HEK293T (cell line): Measurements from ENCODE around the gene PPP6R3.

ENCODE experiments used
- CTCF ChIA-PET: fragments of 350-600 bp; formaldehyde crosslinking; extraction: SDS; loops from one replicate; lab custom pipeline; 2021; ENCODE audit warnings: antibody characterized with exemption, inconsistent platforms; lab: Yijun Ruan, JAX
- POLR2A ChIA-PET: fragments of 350-600 bp; formaldehyde crosslinking; extraction: SDS; loops from one replicate; lab custom pipeline; 2020; ENCODE audit warnings: antibody characterized with exemption, inconsistent platforms; lab: Yijun Ruan, JAX
- DNase-seq: peaks from one replicate; pipeline ENCODE4 v3.0.0; 2012; ENCODE audit warnings: mixed read lengths; ENCODE audit errors: extremely low spot score
- ARNT ChIP-seq: fragments of 450-650 bp; IDR thresholded peaks from 2 replicates; pipeline ENCODE4 v1.6.1; 2017; ENCODE audit warnings: mild to moderate bottlenecking
- BHLHE40 ChIP-seq: fragments of 450-650 bp; IDR thresholded peaks from 2 replicates; pipeline ENCODE4 v1.6.1; 2016; ENCODE audit warnings: mild to moderate bottlenecking, moderate library complexity, borderline replicate concordance
- CTBP1 ChIP-seq: fragments of 450-650 bp; IDR thresholded peaks from 2 replicates; pipeline ENCODE4 v1.6.1; 2016; ENCODE audit warnings: borderline replicate concordance
- ELF4 ChIP-seq: fragments of 450-650 bp; IDR thresholded peaks from 2 replicates; pipeline ENCODE4 v1.6.1; 2017; ENCODE audit warnings: antibody characterized with exemption
- FOXA1 ChIP-seq: fragments of 450-650 bp; IDR thresholded peaks from 2 replicates; pipeline ENCODE4 v1.6.1; 2016; ENCODE audit warnings: mild to moderate bottlenecking
- FOXK2 ChIP-seq: fragments of 450-650 bp; IDR thresholded peaks from 2 replicates; pipeline ENCODE4 v1.6.1; 2016; ENCODE audit warnings: mild to moderate bottlenecking
- FOXM1 ChIP-seq: fragments of 450-650 bp; IDR thresholded peaks from 2 replicates; pipeline ENCODE4 v1.6.1; 2017; ENCODE audit warnings: mild to moderate bottlenecking, borderline replicate concordance
- HDGF ChIP-seq: fragments of 450-650 bp; IDR thresholded peaks from 2 replicates; pipeline ENCODE4 v1.6.1; 2017; ENCODE audit warnings: antibody characterized with exemption, borderline replicate concordance
- L3MBTL2 ChIP-seq: fragments of 450-650 bp; conservative IDR thresholded peaks from 2 replicates; pipeline ENCODE4 v1.6.1; 2016; ENCODE audit warnings: mild to moderate bottlenecking
- LEF1 ChIP-seq: fragments of 450-650 bp; IDR thresholded peaks from 2 replicates; pipeline ENCODE4 v1.6.1; 2017; ENCODE audit warnings: mild to moderate bottlenecking, borderline replicate concordance
- NFRKB ChIP-seq: fragments of 450-650 bp; IDR thresholded peaks from 2 replicates; pipeline ENCODE4 v1.6.1; 2016; ENCODE audit warnings: mild to moderate bottlenecking, moderate library complexity
- SP1 ChIP-seq: fragments of 450-650 bp; IDR thresholded peaks from 2 replicates; pipeline ENCODE4 v1.6.1; 2017
- SUZ12 ChIP-seq: fragments of 450-650 bp; IDR thresholded peaks from 2 replicates; pipeline ENCODE4 v1.6.1; 2016; ENCODE audit warnings: mild to moderate bottlenecking
- TARDBP ChIP-seq: fragments of 450-650 bp; IDR thresholded peaks from 2 replicates; pipeline ENCODE4 v1.6.1; 2016
- ZNF384 ChIP-seq: fragments of 450-650 bp; IDR thresholded peaks from 2 replicates; pipeline ENCODE4 v1.6.1; 2016
- TF ChIP-seq, protein P1 (sequence below): fragments of 450-650 bp; IDR thresholded peaks from 2 replicates; pipeline ENCODE4 v1.6.1; 2016

PPP6R3 gene

DNA sequence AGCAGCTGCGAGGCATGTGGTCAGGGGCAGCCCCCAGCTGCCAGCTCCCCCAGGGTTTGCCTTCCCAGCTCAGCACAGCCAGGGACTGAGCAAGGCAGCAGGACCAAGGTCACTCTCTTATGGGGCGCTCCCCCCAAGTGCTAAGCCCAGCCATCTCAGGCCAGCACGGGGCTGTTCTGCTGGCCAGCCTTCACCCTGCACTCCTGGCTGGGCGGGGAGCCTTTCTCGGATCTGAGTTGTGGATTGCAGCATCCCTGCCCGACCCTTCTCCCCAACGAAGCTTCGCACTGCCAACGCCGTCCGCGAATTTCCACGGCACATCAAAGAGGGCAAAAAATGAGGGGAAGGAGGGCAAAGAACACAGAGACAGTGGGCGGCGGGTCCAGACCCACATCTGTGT is 181.3 kb downstream of the PPP6R3 start:
- TF ChIP-seq FOXA1 (no peak), SUZ12 (no peak), SP1 (no peak), FOXK2 (no peak), LEF1 (no peak), ZNF384 (no peak), NFRKB (no peak), ARNT (no peak), FOXM1 (no peak), TARDBP (no peak), ELF4 (no peak)
- POLR2A ChIA-PET = no interaction called here
- CTCF ChIA-PET = interaction anchor here (0.9 kb wide), 1 partner anchor 9 kb away, joined by 3 read pairs; no protein-coding TSS in a partner anchor
- no peak for DNase-seq

DNA sequence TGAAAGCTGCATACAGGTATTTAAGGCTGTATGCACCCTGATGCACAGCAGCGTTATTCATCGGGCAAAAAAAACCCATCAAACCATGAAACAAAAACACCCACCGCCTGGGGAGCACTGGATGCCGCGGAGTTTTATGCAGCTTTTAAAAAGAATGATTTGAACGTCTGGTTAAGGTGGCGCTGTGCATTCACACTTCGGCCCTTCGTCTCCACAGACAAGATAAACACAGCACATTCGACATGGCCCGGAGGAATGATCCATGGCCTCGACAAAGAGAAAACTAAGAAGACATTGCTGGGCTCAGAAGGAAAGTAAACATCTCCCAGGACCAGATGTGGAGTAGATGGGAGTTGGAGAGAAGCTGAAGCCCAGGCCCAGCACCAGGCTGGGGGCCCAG is 183.0 kb downstream of the PPP6R3 start:
- POLR2A ChIA-PET = no interaction called here
- TF ChIP-seq ELF4 (no peak), CTBP1 (no peak), FOXA1 (no peak), L3MBTL2 (no peak), HDGF (no peak), ARNT (no peak), SP1 (no peak)
- no peak for DNase-seq
- CTCF ChIA-PET = interaction anchor here (0.6 to 1.5 kb wide), 4 partner anchors 9 to 155 kb away, joined by 4 to 7 read pairs (median 4); no protein-coding TSS in a partner anchor

DNA sequence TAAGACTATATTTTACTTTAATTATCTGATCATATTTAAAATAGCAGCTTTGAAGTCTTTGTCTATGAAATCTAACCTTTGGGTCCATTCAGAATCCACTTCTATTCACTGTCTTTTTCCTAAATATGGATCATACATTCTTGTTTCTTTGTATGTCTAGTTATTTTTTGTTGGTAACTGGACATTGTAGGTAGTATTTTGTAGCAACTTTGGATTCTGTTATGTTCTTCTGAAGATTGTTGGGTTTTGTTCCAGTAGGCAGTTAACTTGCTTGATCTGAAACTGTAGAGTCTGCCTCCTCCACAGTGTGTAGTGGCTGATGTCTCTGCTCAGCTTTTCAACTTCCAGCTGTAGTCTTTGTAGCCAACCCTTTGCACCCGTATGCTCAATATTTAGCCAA is 186.3 kb downstream of the PPP6R3 start:
- CTCF ChIA-PET = no interaction called here
- no peak for DNase-seq
- TF ChIP-seq FOXM1 (no peak), NFRKB (no peak), FOXA1 (no peak), SP1 (no peak), CTBP1 (no peak), ELF4 (no peak)
- POLR2A ChIA-PET = no interaction called here

DNA sequence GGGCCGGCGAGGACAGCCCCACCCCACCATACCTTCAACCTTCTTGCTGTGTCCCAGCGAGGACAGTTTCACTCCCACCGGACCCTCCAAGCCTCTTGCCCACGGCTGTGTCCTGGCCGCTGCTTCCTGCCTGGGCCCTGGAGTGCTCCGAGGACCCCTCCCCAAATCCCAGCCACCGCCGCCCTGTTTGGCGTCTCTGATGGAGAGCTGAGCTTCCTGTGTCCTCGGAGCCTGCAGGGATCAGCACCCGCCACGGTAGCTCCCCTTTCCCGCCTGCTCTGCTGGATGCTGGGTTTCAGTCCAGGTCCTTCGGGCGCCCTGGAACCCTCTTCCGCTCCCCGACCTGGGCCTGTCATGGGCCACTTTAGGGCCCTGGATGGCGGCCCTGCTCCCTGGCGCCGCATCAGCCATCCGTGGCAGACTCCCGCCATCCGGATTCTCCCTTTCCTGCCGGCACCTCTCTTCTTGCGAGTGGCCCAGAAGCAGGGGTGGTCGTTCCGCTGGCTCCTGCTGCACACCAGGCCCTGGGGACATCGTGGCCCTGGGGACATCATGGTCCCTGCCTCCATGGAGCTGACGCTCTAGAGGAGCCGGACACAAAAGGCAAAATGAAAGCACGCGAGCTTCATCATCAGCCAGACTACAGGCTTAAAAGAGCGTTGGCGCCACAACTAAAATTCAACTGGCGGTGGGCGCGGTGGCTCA is 189.5 kb downstream of the PPP6R3 start:
- DNase-seq = no peak
- no peak for TF ChIP-seq FOXA1
- TF ChIP-seq LEF1 = no peak
- ChIA-PET POLR2A (no interaction called here), CTCF (no interaction called here)

DNA sequence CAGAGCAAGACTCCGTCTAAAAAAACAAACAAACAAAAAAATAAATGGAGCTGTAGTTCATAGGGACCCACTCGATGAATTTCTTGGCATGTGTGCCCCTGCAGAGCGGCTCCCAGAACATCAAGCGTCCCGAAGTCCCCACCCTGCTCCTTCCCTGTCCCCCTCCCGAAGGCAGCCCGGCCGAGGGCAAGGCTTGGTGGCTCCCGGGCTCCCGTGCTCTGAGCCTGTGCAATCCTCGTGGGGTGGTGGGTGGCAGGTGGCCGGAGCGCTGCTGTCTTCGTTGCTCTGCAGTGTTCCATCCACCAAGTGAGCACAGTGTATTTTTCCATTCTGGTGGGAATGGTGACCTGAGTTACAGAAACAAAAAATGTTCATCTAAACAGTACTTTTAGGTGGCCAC is 190.2 kb downstream of the PPP6R3 start:
- TF ChIP-seq TARDBP (no peak), L3MBTL2 (no peak)
- DNase-seq = no peak
- POLR2A ChIA-PET = no interaction called here
- CTCF ChIA-PET = no interaction called here

DNA sequence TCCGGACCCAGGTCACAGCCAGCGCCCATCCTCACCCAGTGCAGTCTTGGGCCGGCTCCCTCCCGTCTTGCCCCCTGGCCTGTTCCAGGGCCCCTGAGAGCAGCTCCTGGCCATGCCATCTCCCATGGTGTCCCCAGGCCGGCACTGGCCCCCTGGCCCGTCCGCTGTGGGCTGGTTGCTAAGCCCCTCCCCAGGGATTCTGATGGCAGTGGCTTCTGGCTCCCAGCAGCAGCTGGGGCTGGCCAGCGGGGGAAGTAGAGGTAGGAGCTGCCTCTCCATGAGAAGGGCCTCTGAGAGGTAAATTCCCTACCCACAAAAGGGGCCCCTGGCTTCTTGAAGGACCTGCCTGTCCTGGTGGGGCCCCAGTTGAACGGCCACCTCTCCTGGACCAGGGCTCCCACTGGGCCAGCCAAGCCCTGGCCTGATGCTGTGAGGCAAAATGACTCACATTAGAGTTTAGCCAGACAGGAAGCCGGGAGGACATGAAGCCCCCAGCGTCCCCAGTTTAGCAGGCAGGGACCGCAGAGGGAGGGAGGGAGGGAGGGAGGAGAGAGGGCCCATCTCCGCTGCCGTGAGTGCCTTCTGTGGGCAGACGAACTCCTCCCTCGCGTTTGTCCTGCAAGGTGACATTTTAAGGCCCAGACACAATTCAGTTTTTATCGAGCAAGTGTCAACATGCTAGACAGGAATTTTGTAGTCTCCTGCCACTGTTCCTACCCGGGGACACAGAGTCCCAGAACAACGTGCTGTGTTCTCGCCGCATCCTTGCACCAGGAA is 190.8 kb downstream of the PPP6R3 start:
- ChIA-PET POLR2A (no interaction called here), CTCF (no interaction called here)
- no peak for TF ChIP-seq HDGF
- no peak for TF ChIP-seq FOXK2
- no peak for TF ChIP-seq ELF4
- no peak for TF ChIP-seq L3MBTL2
- TF ChIP-seq ARNT = no peak
- TF ChIP-seq, protein P1, sequence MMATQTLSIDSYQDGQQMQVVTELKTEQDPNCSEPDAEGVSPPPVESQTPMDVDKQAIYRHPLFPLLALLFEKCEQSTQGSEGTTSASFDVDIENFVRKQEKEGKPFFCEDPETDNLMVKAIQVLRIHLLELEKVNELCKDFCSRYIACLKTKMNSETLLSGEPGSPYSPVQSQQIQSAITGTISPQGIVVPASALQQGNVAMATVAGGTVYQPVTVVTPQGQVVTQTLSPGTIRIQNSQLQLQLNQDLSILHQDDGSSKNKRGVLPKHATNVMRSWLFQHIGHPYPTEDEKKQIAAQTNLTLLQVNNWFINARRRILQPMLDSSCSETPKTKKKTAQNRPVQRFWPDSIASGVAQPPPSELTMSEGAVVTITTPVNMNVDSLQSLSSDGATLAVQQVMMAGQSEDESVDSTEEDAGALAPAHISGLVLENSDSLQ = no peak
- no peak for TF ChIP-seq FOXM1

DNA sequence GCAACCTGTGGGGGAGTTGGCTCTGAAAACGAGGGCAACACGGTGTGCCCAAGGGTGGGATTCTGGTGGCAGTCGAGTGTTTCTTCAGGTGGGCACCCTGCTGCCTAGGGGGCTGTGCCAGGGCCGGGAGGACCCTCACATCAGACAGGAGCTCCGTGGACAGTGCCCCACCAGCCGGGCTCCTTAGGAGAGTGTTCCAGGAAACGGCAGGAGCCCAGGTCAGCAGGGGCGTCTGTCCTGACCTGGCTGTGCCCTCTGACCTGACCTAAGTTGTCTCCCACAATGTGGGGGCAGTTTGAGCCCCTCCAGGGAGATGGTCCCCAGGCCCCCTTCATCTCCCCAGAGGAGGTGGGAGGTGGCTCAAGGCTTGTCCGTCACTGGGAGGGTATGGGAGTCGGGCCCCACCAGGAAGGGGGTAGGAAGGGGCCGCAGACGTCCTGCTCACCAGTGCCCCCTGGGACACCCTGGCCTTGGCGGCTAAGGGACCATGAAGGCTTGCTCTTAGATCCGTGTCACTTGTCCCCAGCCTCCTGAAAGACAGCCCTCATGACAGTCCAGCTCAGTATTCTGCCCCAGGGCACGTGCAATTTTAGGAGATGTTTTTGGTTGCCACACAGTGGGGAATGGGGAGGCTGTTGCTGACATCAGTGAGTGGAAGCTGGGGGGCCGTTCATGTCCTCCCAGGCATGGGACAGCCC is 191.6 kb downstream of the PPP6R3 start:
- DNase-seq = no peak
- ChIA-PET POLR2A (no interaction called here), CTCF (interaction anchor here (1.0 kb wide), 1 partner anchor 9 kb away, joined by 4 read pairs; no protein-coding TSS in a partner anchor)
- no peak for TF ChIP-seq FOXK2
- TF ChIP-seq L3MBTL2 = no peak
- no peak for TF ChIP-seq FOXM1
- no peak for TF ChIP-seq SP1
- no peak for TF ChIP-seq ZNF384
- TF ChIP-seq ARNT = no peak
- TF ChIP-seq FOXA1 = no peak
- TF ChIP-seq TARDBP = no peak
- TF ChIP-seq LEF1 = no peak
- TF ChIP-seq HDGF = no peak
- no peak for TF ChIP-seq CTBP1
- no peak for TF ChIP-seq ELF4
- no peak for TF ChIP-seq BHLHE40
- no peak for TF ChIP-seq SUZ12
- TF ChIP-seq, protein P1 = no peak
- TF ChIP-seq NFRKB = no peak

More for the DNA sequence above, 190.8 kb downstream of the PPP6R3 start:
- no peak for DNase-seq
